Measurements from ENCODE around the gene SESN3. TPM values are rescaled to one million over a fixed set of nuclear protein-coding genes. Genes with fewer than 3 reads are reported as not detected.
"Not testable (repeated sequence)": the region's sequence is repeated elsewhere in the genome, so short reads cannot be mapped to it uniquely, and the experiment has no call there.

The SESN3 gene
- total RNA-seq, 1 donor from 2014 or later: 4.7 TPM

DNA sequence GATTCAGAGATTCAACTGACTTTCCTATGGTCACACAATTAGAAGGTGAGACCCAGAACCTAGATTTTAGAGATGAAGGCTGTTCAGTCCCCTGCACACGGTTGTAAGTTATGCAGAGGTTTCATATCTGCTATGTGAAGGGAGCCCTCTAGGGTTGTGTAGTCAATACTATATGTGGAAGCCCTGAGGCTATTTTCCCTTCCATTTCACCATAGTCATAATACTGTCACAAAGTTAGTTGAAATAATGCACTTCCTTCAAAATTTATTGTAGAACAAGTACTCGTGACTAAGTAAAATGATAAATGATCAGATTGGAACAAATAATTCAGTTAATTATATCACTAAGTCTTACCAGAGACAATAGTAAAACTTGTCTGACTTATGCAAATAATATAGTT is 92.6 kb downstream of the SESN3 start:
- no peak overlapping the region for H3K4me3 ChIP-seq (ENCODE audit: low read depth, low read length)
- no peaks in the 10 kb centered on the region for H3K27me3 ChIP-seq (ENCODE audit: control insufficient read depth, insufficient read depth, low read length)
- TF ChIP-seq, protein P1, sequence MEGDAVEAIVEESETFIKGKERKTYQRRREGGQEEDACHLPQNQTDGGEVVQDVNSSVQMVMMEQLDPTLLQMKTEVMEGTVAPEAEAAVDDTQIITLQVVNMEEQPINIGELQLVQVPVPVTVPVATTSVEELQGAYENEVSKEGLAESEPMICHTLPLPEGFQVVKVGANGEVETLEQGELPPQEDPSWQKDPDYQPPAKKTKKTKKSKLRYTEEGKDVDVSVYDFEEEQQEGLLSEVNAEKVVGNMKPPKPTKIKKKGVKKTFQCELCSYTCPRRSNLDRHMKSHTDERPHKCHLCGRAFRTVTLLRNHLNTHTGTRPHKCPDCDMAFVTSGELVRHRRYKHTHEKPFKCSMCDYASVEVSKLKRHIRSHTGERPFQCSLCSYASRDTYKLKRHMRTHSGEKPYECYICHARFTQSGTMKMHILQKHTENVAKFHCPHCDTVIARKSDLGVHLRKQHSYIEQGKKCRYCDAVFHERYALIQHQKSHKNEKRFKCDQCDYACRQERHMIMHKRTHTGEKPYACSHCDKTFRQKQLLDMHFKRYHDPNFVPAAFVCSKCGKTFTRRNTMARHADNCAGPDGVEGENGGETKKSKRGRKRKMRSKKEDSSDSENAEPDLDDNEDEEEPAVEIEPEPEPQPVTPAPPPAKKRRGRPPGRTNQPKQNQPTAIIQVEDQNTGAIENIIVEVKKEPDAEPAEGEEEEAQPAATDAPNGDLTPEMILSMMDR (IDR thresholded peaks at IDR 0.05; ENCODE audit: insufficient read depth, low read length, poor library complexity, severe bottlenecking): peak; percentile 25
- DNase-seq (ENCODE audit: low read depth): no peak
- H3K36me3 ChIP-seq (ENCODE audit: control insufficient read depth, insufficient read depth, low read length): no peaks in the 10 kb centered on the region

DNA sequence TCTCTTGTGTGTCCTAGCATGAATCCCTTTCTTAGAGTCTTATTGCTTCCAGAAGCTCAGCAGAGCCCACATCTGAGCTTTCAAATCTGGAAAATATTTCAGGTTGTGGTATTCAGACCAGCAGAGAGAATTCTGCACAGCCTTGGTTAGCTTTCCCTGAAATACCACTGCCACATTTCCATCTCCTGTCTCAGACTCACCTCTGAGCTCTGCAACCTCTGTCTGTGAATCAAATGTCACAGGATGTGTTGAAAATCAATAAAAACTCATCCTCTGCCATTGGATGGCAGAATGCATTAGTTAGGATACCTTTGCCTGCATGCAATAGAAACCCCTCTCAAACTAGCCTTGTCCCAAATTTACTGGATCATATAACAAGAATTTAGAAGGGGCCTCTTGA is 93.7 kb downstream of the SESN3 start:
- TF ChIP-seq, protein P1 (IDR thresholded peaks at IDR 0.05; ENCODE audit: insufficient read depth, low read length, poor library complexity, severe bottlenecking): no peak
- Histone ChIP-seq H3K36me3 (ENCODE audit: control insufficient read depth, insufficient read depth, low read length) (no peaks in the 10 kb centered on the region), H3K27me3 (ENCODE audit: control insufficient read depth, insufficient read depth, low read length) (no peaks in the 10 kb centered on the region), H3K4me3 (ENCODE audit: low read depth, low read length) (no peak overlapping the region)
- DNase-seq (ENCODE audit: low read depth): no peak

DNA sequence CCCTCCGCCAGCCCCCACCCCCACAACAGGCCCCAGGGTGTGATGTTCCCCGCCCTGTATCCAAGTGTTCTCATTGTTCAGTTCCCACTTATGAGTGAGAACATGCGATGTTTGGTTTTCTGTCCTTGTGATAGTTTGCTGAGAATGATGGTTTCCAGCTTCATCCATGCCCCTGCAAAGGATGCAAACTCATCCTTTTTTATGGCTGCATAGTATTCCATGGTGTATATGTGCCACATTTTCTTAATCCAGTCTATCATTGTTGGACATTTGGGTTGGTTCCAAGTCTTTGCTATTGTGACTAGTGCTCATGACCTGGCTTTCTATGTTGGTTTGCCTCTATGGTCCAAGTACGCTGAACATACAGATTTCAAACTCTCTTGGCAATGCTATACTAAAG is 94.3 kb downstream of the SESN3 start:
- not testable (repeated sequence) for H3K27me3 ChIP-seq (ENCODE audit: control insufficient read depth, insufficient read depth, low read length); H3K36me3 ChIP-seq (ENCODE audit: control insufficient read depth, insufficient read depth, low read length); H3K4me3 ChIP-seq (ENCODE audit: low read depth, low read length); DNase-seq (ENCODE audit: low read depth)

DNA sequence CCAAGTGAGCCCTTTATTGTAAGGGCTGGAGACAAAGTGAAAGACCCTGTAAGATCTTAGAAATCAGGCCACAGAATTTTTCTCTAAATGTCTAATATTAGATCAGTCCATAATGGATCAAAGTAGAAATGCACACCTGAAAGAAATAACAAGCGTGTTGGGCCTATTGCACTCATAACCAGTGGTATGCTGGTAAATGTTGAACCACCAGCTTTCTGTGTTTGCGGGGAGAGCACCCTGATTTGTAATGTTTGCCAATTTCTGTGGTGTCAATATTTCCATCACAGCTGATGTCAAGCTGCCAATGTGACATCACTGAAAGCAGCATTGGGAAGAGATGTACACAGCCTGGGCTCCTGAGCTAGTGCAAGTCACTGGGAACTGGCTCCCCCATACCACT is 95.1 kb downstream of the SESN3 start:
- no peak overlapping the region for H3K4me3 ChIP-seq (ENCODE audit: low read depth, low read length)
- TF ChIP-seq, protein P1 (IDR thresholded peaks at IDR 0.05; ENCODE audit: insufficient read depth, low read length, poor library complexity, severe bottlenecking): no peak
- H3K27me3 ChIP-seq (ENCODE audit: control insufficient read depth, insufficient read depth, low read length): no peaks in the 10 kb centered on the region
- no peaks in the 10 kb centered on the region for H3K36me3 ChIP-seq (ENCODE audit: control insufficient read depth, insufficient read depth, low read length)
- DNase-seq (ENCODE audit: low read depth): no peak

DNA sequence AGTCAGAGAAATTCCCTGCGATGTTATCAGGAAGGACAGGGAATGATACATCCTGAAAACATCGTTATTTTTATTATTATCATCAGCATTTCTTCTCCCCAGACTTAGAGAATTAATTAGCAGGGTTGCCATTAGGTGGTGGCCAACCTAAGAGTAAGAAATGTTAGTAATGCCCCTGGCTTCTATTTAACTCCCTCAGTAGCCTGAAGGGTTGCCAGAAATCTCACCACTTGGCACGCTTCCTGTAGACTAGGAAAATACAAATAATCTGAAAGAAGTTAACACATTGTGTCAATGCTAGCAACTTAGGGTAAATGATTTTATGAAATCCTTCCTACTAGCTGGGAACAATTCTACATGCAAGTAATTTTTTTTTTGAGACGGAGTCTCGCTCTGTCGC is 95.8 kb downstream of the SESN3 start:
- no peaks in the 10 kb centered on the region for H3K36me3 ChIP-seq (ENCODE audit: control insufficient read depth, insufficient read depth, low read length)
- TF ChIP-seq, protein P1 (IDR thresholded peaks at IDR 0.05; ENCODE audit: insufficient read depth, low read length, poor library complexity, severe bottlenecking): no peak
- no peaks in the 10 kb centered on the region for H3K27me3 ChIP-seq (ENCODE audit: control insufficient read depth, insufficient read depth, low read length)
- DNase-seq (ENCODE audit: low read depth): no peak
- no peak overlapping the region for H3K4me3 ChIP-seq (ENCODE audit: low read depth, low read length)

DNA sequence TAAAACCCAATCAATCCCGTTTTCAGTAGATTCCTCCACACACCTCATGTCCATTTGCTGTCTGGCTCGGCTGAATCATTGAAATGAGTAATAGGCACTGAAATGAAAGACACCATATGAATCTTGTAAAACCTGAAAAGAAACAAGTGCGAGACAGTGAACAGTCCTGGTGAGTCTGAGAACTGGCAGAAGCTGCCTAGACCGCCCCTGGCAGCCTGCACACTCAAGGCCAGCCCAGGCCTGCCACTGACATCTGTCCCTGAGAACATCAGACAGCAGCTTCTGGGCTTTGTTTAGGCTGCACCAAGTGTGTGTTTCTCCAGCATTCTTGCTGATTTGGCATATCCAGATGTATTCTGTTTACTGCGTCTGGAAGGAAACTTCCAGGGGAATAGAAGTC is 96.5 kb downstream of the SESN3 start:
- Histone ChIP-seq H3K4me3 (ENCODE audit: low read depth, low read length) (no peak overlapping the region), H3K27me3 (ENCODE audit: control insufficient read depth, insufficient read depth, low read length) (no peaks in the 10 kb centered on the region), H3K36me3 (ENCODE audit: control insufficient read depth, insufficient read depth, low read length) (no peaks in the 10 kb centered on the region)
- DNase-seq (ENCODE audit: low read depth): no peak
- TF ChIP-seq, protein P1 (IDR thresholded peaks at IDR 0.05; ENCODE audit: insufficient read depth, low read length, poor library complexity, severe bottlenecking): no peak
